ENCODE data around the gene ANKLE2. TPM values are rescaled to one million over a fixed set of nuclear protein-coding genes. Genes with fewer than 3 reads are reported as not detected.
"Not testable (repeated sequence)": the region's sequence is repeated elsewhere in the genome, so short reads cannot be mapped to it uniquely, and the experiment has no call there.

The ANKLE2 gene
- total RNA-seq, 1 donor from 2014 or later, result 32.2 TPM

GRCh38 chr12:132719954-132720324 is 41.7 kb downstream of the ANKLE2 start:
- DNase-seq (ENCODE audit: low read depth in 2 of 2), result no peak

- DNase-seq (ENCODE audit: low read depth in 2 of 2), result no peak
These were observed 42.3 kb downstream of the ANKLE2 start for GRCh38 chr12:132719141-132719953.

- no peak for DNase-seq (ENCODE audit: low read depth in 2 of 2)
These were observed 43.0 kb downstream of the ANKLE2 start for GRCh38 chr12:132718644-132719043.

- no peak for DNase-seq (ENCODE audit: low read depth in 2 of 2)
These were observed 43.9 kb downstream of the ANKLE2 start for GRCh38 chr12:132717531-132718387.

- no peak for DNase-seq (ENCODE audit: low read depth in 2 of 2)
These were observed 44.6 kb downstream of the ANKLE2 start for GRCh38 chr12:132717011-132717410.

GRCh38 chr12:132716356-132716755 is 45.3 kb downstream of the ANKLE2 start:
- DNase-seq (ENCODE audit: low read depth in 2 of 2), result no peak

- no peak for DNase-seq (ENCODE audit: low read depth in 2 of 2)
These were observed 45.8 kb downstream of the ANKLE2 start for GRCh38 chr12:132715874-132716273.

- no peak for DNase-seq (ENCODE audit: low read depth in 2 of 2)
These were observed 48.5 kb downstream of the ANKLE2 start for GRCh38 chr12:132713123-132713522.

GRCh38 chr12:132711080-132711843 is 50.4 kb downstream of the ANKLE2 start:
- peak in 1 of 2 donors; percentile 36 for DNase-seq (ENCODE audit: low read depth in 2 of 2)

GRCh38 chr12:132710405-132711079 is 51.1 kb downstream of the ANKLE2 start, which contains the start of gene PGAM5:
TSS of gene PGAM5 (plus strand) at chr12:132710842. CDS start at chr12:132710877, 35 bp downstream.
- DNase-seq (ENCODE audit: low read depth in 2 of 2), result peak; percentile 57 to 86

GRCh38 chr12:132710043-132710404 is 51.6 kb downstream of the ANKLE2 start:
- DNase-seq (ENCODE audit: low read depth in 2 of 2), result no peak

GRCh38 chr12:132708150-132708549 is 53.5 kb downstream of the ANKLE2 start:
- no peak for DNase-seq (ENCODE audit: low read depth in 2 of 2)

GRCh38 chr12:132707241-132707640 is 54.4 kb downstream of the ANKLE2 start:
- DNase-seq (ENCODE audit: low read depth in 2 of 2), result no peak

- DNase-seq (ENCODE audit: low read depth in 2 of 2), result no peak
These were observed 58.0 kb downstream of the ANKLE2 start for GRCh38 chr12:132703641-132704040.

- DNase-seq (ENCODE audit: low read depth in 2 of 2), result no peak
These were observed 59.0 kb downstream of the ANKLE2 start for GRCh38 chr12:132702640-132703039.

GRCh38 chr12:132700212-132700822 is 61.3 kb downstream of the ANKLE2 start:
- DNase-seq (ENCODE audit: low read depth in 2 of 2), result peak in 1 of 2 donors; percentile 28

GRCh38 chr12:132698341-132698740 is 63.3 kb downstream of the ANKLE2 start:
- no peak for DNase-seq (ENCODE audit: low read depth in 2 of 2)

GRCh38 chr12:132695431-132695830 is 66.2 kb downstream of the ANKLE2 start:
- no peak for DNase-seq (ENCODE audit: low read depth in 2 of 2)

GRCh38 chr12:132694888-132695287 is 66.7 kb downstream of the ANKLE2 start:
- not testable (repeated sequence) for DNase-seq (ENCODE audit: low read depth in 2 of 2)

- not testable (repeated sequence) for DNase-seq (ENCODE audit: low read depth in 2 of 2)
These were observed 69.6 kb downstream of the ANKLE2 start for GRCh38 chr12:132692030-132692429.

- no peak for DNase-seq (ENCODE audit: low read depth in 2 of 2)
These were observed 71.5 kb downstream of the ANKLE2 start for GRCh38 chr12:132690112-132690511.

Measured in dermis microvascular lymphatic vessel endothelial cell (primary cell).